ENCODE results near the gene SPDYE17. TPM values are rescaled to one million over a fixed set of nuclear protein-coding genes. Genes with fewer than 3 reads are reported as not detected.
"Not testable (repeated sequence)": the region's sequence is repeated elsewhere in the genome, so short reads cannot be mapped to it uniquely, and the experiment has no call there.

Gene SPDYE17
- total RNA-seq, 1 donor from 2014 or later: not detected

- ATAC-seq: not testable (repeated sequence)
Measured at GRCh38 chr7:76974793-76975579, 57.2 kb downstream of the SPDYE17 start.

GRCh38 chr7:76974336-76974735, 57.8 kb downstream of the SPDYE17 start:
- ATAC-seq; DNase-seq (ENCODE audit: low spot score): not testable (repeated sequence)

More at GRCh38 chr7:76974793-76975579, 57.2 kb downstream of the SPDYE17 start:
- DNase-seq (ENCODE audit: low spot score): not testable (repeated sequence)

- not testable (repeated sequence) for DNase-seq (ENCODE audit: low spot score); ATAC-seq
Measured at GRCh38 chr7:76972391-76972790, 59.8 kb downstream of the SPDYE17 start.

Other genes with a start within 250 kb of the SPDYE17 start
- gene SPDYE18, start 30.2 kb upstream of the SPDYE17 start, total RNA-seq: 0.60 TPM
- 2.6 TPM for gene CCDC146, start 90.3 kb upstream of the SPDYE17 start, total RNA-seq
- 6.1 TPM for gene FGL2, start 167.5 kb upstream of the SPDYE17 start, total RNA-seq

Measured in left lobe of liver (tissue), 2 donors.